B cell (primary cell): ENCODE results near the gene BRIP1. TPM values are rescaled to one million over a fixed set of nuclear protein-coding genes. Genes with fewer than 3 reads are reported as not detected.

Experiments used
- ATAC-seq: fragments of 200-7000 bp; cut with Tn5 transposase; one replicate; pipeline ENCODE4 v1.10.0; 2021; ENCODE audit warnings: low read depth, mild to moderate bottlenecking, moderate number of reproducible peaks, moderate library complexity
- CTCF ChIA-PET: fragments of 350-600 bp; sonication (Branson Sonifier 250); formaldehyde crosslinking; loops from one replicate; lab custom pipeline; 2021; ENCODE audit warnings: antibody characterized with exemption, inconsistent platforms; lab: Charles Lee
- POLR2A ChIA-PET: fragments of 350-600 bp; sonication (Branson Sonifier 250); formaldehyde crosslinking; loops from one replicate; lab custom pipeline; 2021; ENCODE audit warnings: antibody characterized with exemption; lab: Charles Lee
- DNase-seq: peaks from one replicate; pipeline ENCODE4 v3.0.0; 2013
- H2AFZ ChIP-seq: 2 replicates; pipeline ENCODE4 v1.6.1; 2012; ENCODE audit warnings: mild to moderate bottlenecking, low read depth, low read length; ENCODE audit not compliant: insufficient read depth, poor library complexity, severe bottlenecking
- H3K27ac ChIP-seq, 2 donors: 1 replicate in 1 of 2; 2 replicates in 1 of 2; pipeline ENCODE4 v1.5.1; 2012 to 2013; ENCODE audit warnings: low read length in 2 of 2, mild to moderate bottlenecking in 2 of 2, moderate library complexity in 1 of 2
- H3K27me3 ChIP-seq, 4 experiments: fragments of 200-600 bp in 1 of 4; sonication (generic) in 1 of 4; replicated peaks in 1 of 4; 1 replicate in 2 of 4; 2 replicates in 2 of 4; pipeline versions ENCODE4 v1.6.1 to v1.7.0; 2013 to 2016; ENCODE audit warnings: low read length in 3 of 4, mild to moderate bottlenecking in 2 of 4, mixed read lengths in 1 of 4, moderate library complexity in 1 of 4; ENCODE audit not compliant: insufficient read depth in 4 of 4, control insufficient read depth in 3 of 4; ENCODE audit errors: control extremely low read depth in 1 of 4
- H3K36me3 ChIP-seq, 2 experiments: replicated peaks in 1 of 2; 1 replicate in 1 of 2; 2 replicates in 1 of 2; pipeline versions ENCODE4 v1.6.1 to v1.7.1; 2013; ENCODE audit warnings: low read length in 1 of 2; ENCODE audit not compliant: insufficient read depth in 2 of 2, control insufficient read depth in 1 of 2; ENCODE audit errors: control extremely low read depth in 1 of 2, extremely low read depth in 1 of 2
- H3K4me1 ChIP-seq, 2 donors: fragments of 200-600 bp in 1 of 2; sonication (generic) in 1 of 2; 1 replicate in 1 of 2; 2 replicates in 1 of 2; pipeline versions ENCODE4 v1.5.1 to v1.6.1; 2013 to 2017; ENCODE audit warnings: low read length in 2 of 2; ENCODE audit not compliant: control insufficient read depth in 2 of 2, insufficient read depth in 2 of 2
- H3K4me2 ChIP-seq: replicated peaks from 2 replicates; pipeline ENCODE3; 2012; ENCODE audit warnings: mild to moderate bottlenecking, low read depth, low read length; ENCODE audit not compliant: poor library complexity, severe bottlenecking
- H3K4me3 ChIP-seq, 5 experiments: fragments of 200-600 bp in 1 of 5; sonication (generic) in 1 of 5; 1 replicate in 3 of 5; 2 replicates in 2 of 5; pipeline versions ENCODE4 v1.5.1 to v1.7.0; 2011 to 2016; ENCODE audit warnings: low read length in 4 of 5, mild to moderate bottlenecking in 4 of 5, low read depth in 2 of 5, control low read depth in 1 of 5, moderate library complexity in 1 of 5; ENCODE audit not compliant: insufficient read depth in 1 of 5; ENCODE audit errors: control extremely low read depth in 1 of 5, extremely low read depth in 1 of 5
- H3K79me2 ChIP-seq: fragments of 200-600 bp; sonication (generic); one replicate; pipeline ENCODE4 v1.6.0; 2016; ENCODE audit warnings: low read length; ENCODE audit not compliant: control insufficient read depth, insufficient read depth
- H3K9ac ChIP-seq: fragments of 200-600 bp; sonication (generic); 2 replicates; pipeline ENCODE4 v1.6.1; 2017; ENCODE audit warnings: mild to moderate bottlenecking, low read length, moderate library complexity
- H3K9me3 ChIP-seq, 3 donors: one replicate each; pipeline versions ENCODE4 v1.6.1 to v1.7.1; 2013; ENCODE audit warnings: low read length in 2 of 3; ENCODE audit not compliant: control insufficient read depth in 2 of 3, insufficient read depth in 1 of 3; ENCODE audit errors: control extremely low read depth in 1 of 3
- H4K20me1 ChIP-seq: 2 replicates; pipeline ENCODE4 v1.6.0; 2012; ENCODE audit warnings: mild to moderate bottlenecking, low read length; ENCODE audit not compliant: insufficient read depth, control insufficient read depth, poor library complexity, severe bottlenecking
- H3K27ac Mint-ChIP-seq: one replicate; pipeline ENCODE4 v1.8.0; 2021; ENCODE audit warnings: mixed read lengths
- H3K27me3 Mint-ChIP-seq: one replicate; pipeline ENCODE4 v1.8.0; 2021; ENCODE audit warnings: mixed read lengths
- H3K4me1 Mint-ChIP-seq: one replicate; pipeline ENCODE4 v1.8.0; 2021; ENCODE audit warnings: mixed read lengths
- H3K4me3 Mint-ChIP-seq: one replicate; pipeline ENCODE4 v1.8.0; 2021; ENCODE audit warnings: mixed read lengths
- H3K9me3 Mint-ChIP-seq: one replicate; pipeline ENCODE4 v1.8.0; 2022; ENCODE audit warnings: mixed read lengths; ENCODE audit not compliant: insufficient read depth
- EZH2 ChIP-seq: IDR thresholded peaks from 2 replicates; pipeline ENCODE4 v1.6.1; 2012; ENCODE audit warnings: borderline replicate concordance, low read depth, mild to moderate bottlenecking, moderate library complexity, low read length; ENCODE audit not compliant: insufficient read depth, poor library complexity, severe bottlenecking
- WGBS: methylation state at CpG from one replicate; pipeline ENCODE4 v1.1.5; 2013; ENCODE audit warnings: missing lambda C conversion rate; ENCODE audit not compliant: insufficient coverage; 5-methylcytosine and 5-hydroxymethylcytosine counted together
- intact Hi-C: fragments of 100-400 bp; cut with micrococcal nuclease; formaldehyde crosslinking; loops from one replicate; pipeline ENCODE4 v1.10.0; 2022
- polyA plus RNA-seq: library from polyadenylated mRNA; depleted of rRNA; stranded (reverse); fragments of >200 nt; gene quantifications from 2 replicates; pipeline ENCODE4 v1.2.3, GENCODE V29; 2012
- total RNA-seq, 2 donors: library from RNA; stranded (reverse); fragments of 120-200 nt in 1 of 2; gene quantifications; 1 replicate in 1 of 2; 2 replicates in 1 of 2; pipeline versions ENCODE4 v1.2.3 to v1.2.4, GENCODE V29; 2013 to 2022
- TF ChIP-seq, protein P1 (sequence below): fragments of 200-600 bp; IDR thresholded peaks from one replicate; pipeline ENCODE4 v1.8.0; 2022; ENCODE audit warnings: antibody characterized with exemption, mild to moderate bottlenecking

Gene BRIP1
- total and polyA plus RNA-seq, 2 donors (not counting 1 experiment from before 2014, with no cell fraction given): 0.89 to 2.4 TPM

DNA sequence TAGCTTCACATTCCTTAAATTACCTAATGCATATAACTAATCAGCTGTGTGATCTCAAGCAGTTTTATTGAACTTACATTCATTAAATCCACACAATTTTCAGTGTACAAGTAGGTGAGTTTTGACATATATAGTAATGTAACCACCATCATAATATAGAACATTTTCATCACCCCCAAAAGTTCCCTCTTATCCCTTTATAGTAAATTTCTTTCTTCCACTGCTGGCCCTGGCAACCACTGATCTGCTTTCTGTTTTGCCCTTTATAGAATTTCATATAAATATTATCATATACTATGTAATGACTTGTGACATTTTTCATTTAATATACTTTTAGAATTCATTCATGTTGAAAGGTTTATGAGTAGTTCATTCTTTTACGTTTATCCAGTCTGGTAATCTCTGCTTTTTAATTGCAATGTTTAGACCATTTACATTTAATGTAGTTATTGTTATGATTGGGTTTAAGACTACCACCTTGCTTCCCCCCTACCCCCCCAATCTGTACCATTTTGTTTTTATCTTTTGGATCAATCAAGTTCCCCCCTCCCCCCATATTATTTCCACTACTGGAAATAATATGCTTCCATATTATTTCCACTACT, 147.0 kb downstream of the BRIP1 start:
- Mint-ChIP-seq H3K4me3 (no peak overlapping the region), H3K9me3 (peaks cover 10% of the 10 kb centered on the region), H3K4me1 (no peaks in the 10 kb centered on the region), H3K27me3 (no peaks in the 10 kb centered on the region), H3K27ac (no peak overlapping the region)
- no CpG with 5 or more reads among the region's 1 CpG for WGBS
- Histone ChIP-seq H3K4me2 (no peak overlapping the region), H3K27ac (no peak overlapping the region), H3K36me3 (no peaks in the 10 kb centered on the region), H3K79me2 (no peaks in the 10 kb centered on the region), H3K4me1 (no peaks in the 10 kb centered on the region), H3K27me3 (no peaks in the 10 kb centered on the region), H3K9ac (no peak overlapping the region), H3K9me3 (peaks cover 3 to 9% (median 5%) of the 10 kb centered on the region in 3 donors), H3K4me3 (no peak overlapping the region), H4K20me1 (no peaks in the 10 kb centered on the region), H2AFZ (no peak overlapping the region)
- ChIA-PET POLR2A (interaction anchor here (0.7 kb wide), 1 partner anchor 121 kb away, joined by 9 read pairs; no protein-coding TSS in a partner anchor), CTCF (no interaction called here)
- no peak for DNase-seq
- TF ChIP-seq, protein P1, sequence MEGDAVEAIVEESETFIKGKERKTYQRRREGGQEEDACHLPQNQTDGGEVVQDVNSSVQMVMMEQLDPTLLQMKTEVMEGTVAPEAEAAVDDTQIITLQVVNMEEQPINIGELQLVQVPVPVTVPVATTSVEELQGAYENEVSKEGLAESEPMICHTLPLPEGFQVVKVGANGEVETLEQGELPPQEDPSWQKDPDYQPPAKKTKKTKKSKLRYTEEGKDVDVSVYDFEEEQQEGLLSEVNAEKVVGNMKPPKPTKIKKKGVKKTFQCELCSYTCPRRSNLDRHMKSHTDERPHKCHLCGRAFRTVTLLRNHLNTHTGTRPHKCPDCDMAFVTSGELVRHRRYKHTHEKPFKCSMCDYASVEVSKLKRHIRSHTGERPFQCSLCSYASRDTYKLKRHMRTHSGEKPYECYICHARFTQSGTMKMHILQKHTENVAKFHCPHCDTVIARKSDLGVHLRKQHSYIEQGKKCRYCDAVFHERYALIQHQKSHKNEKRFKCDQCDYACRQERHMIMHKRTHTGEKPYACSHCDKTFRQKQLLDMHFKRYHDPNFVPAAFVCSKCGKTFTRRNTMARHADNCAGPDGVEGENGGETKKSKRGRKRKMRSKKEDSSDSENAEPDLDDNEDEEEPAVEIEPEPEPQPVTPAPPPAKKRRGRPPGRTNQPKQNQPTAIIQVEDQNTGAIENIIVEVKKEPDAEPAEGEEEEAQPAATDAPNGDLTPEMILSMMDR: no peak
- no peak for TF ChIP-seq EZH2
- ATAC-seq: no peak
- intact Hi-C loops: no loop called here

DNA sequence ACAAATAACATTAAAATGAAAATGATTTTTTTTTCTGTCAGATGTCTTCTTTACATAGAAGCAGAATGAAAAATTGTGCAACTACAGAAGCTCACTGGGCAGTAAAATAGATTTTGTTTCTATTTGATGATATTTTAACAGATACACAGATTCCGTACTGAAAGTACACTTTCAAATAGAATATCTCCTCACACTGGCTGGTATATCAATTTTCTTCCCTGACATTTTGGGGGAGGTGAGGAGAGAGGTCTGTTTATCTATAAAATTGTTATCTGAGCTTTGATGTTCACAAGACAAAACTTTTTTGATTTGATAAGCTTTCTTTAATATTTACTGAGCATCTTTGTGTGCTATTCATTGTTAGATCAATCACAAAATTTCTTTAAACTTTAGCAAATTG, 148.0 kb downstream of the BRIP1 start:
- intact Hi-C loops: no loop called here
- Histone ChIP-seq H3K9ac (no peak overlapping the region), H2AFZ (no peak overlapping the region), H3K9me3 (peaks cover 3 to 9% (median 5%) of the 10 kb centered on the region in 3 donors), H3K36me3 (no peaks in the 10 kb centered on the region), H3K27me3 (no peaks in the 10 kb centered on the region), H4K20me1 (no peaks in the 10 kb centered on the region), H3K79me2 (no peaks in the 10 kb centered on the region), H3K4me2 (no peak overlapping the region), H3K27ac (no peak overlapping the region), H3K4me3 (no peak overlapping the region), H3K4me1 (no peaks in the 10 kb centered on the region)
- ChIA-PET CTCF (no interaction called here), POLR2A (no interaction called here)
- Mint-ChIP-seq H3K4me3 (no peak overlapping the region), H3K4me1 (no peaks in the 10 kb centered on the region), H3K27ac (no peak overlapping the region), H3K27me3 (no peaks in the 10 kb centered on the region), H3K9me3 (peaks cover 10% of the 10 kb centered on the region)
- TF ChIP-seq, protein P1: no peak
- TF ChIP-seq EZH2: no peak
- WGBS: no CpG with 5 or more reads among the region's 1 CpG
- ATAC-seq: no peak
- DNase-seq: no peak
